Stimulated activated CD8-positive, alpha-beta memory T cell treated with anti-CD3 and anti-CD28 coated beads, Interleukin-7, amount 100 ng/mL, for 24 hours (primary cell): Measurements from ENCODE around the gene SKA1.

Experiments used
- DNase-seq: peaks from one replicate; pipeline ENCODE4 v3.0.0-alpha.2; 2020; ENCODE audit warnings: low read depth

The SKA1 gene, protein sequence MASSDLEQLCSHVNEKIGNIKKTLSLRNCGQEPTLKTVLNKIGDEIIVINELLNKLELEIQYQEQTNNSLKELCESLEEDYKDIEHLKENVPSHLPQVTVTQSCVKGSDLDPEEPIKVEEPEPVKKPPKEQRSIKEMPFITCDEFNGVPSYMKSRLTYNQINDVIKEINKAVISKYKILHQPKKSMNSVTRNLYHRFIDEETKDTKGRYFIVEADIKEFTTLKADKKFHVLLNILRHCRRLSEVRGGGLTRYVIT

GRCh38 chr18:50374753-50375391 is at the start of gene SKA1:
Gene SKA1, plus strand, starts transcription at chr18:50375046. Its CDS starts 785 bp downstream, at chr18:50375831.
- DNase-seq, result peak; percentile 88

GRCh38 chr18:50327983-50328382 is 46.9 kb upstream of the SKA1 start:
- no peak for DNase-seq

DNA sequence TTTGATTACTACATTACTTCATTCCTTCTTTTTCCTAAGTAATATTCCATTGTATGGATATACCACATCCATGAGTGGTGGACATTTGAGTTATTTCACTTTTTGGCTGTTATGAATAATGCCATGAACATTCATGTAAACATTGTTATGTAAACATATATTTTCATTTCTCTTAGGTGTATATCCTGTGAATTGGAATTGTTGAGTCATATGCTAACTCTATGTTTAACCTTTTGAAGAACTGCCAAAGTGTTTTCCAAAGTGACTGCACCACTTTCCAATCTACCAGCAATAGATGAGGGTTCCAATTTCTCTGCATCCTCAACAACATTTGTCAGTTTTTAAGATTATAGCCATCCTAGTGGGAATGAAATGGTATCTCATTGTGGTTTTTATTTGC is 44.7 kb upstream of the SKA1 start:
- DNase-seq, result no peak

- DNase-seq, result no peak
Measured at GRCh38 chr18:50331691-50332090, 43.2 kb upstream of the SKA1 start.

DNA sequence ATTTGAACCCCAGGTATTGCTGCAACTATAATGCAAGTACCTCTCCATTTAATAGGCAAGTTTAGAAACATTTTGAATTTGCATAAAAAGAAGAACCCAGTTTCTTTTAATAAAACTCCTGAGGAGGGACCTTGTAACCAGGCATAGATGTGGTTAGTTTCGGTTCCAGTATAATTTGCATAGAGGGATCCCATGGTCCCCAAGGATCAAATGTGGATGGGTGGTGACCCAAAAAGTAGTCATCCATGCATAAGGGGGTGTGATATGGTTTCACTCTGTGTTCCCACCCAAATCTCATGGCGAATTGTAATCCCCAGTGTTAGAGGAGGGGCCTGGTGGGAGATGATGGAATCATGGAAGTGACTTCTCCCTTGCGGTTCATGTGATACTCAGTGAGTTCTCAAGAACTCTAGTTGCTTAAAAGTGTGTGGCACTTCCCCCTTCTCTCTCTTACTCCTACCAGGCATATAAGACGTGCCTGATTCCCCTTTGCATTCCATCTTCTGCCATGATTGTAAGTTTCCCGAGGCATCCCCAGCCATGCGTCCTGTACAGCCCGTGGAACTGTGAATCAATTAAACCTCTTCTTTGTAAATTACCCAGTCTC is 40.2 kb upstream of the SKA1 start:
- no peak for DNase-seq

GRCh38 chr18:50338122-50338521 is 36.7 kb upstream of the SKA1 start:
- no peak for DNase-seq

- no peak for DNase-seq
Measured at GRCh38 chr18:50338715-50339114, 36.1 kb upstream of the SKA1 start.

DNA sequence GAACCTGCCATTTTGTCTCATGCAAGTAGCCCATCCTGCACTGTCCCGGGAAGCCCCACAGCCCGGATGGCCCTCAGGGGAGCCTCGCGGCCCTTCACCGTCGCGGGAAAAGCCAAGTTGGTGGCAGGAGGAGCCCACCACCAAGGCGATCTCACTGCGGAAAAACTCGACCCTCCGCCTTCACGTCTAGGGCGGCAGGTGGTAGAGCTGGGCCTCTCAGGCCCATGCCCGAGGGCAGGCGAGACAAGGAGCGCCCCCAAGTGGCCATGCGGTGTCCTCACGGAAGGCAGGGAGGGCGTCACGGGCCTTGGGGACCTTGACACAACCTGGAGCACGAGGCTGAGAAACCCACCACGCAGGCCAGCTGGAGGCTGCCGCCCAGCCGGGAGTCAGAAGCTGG is 34.8 kb upstream of the SKA1 start:
- no peak for DNase-seq

DNA sequence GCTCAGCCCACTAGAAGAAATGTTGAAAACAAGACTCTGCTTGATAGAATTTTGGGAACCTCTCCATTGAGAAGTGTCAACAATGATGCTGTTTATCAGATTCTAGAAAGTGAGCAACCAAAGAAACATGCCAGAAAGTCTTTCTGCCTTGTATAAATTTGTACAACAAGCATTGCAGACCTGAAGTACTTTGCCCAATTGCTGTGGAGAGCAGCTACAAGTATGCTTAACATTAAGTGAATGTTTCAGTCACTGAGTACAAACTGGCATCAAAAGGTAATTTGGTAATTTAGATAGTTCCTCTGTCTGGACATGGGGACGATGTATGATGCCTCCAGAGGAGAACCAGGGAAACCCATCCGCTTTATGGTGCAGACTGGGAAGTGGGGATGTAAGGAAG is 33.4 kb upstream of the SKA1 start:
- no peak for DNase-seq

- no peak for DNase-seq
Measured at GRCh38 chr18:50350699-50351098, 24.1 kb upstream of the SKA1 start.

GRCh38 chr18:50356036-50356945 is 18.6 kb upstream of the SKA1 start:
- no peak for DNase-seq

- DNase-seq, result no peak
Measured at GRCh38 chr18:50358844-50359243, 16.0 kb upstream of the SKA1 start.

GRCh38 chr18:50359806-50360205 is 15.0 kb upstream of the SKA1 start:
- no peak for DNase-seq

DNA sequence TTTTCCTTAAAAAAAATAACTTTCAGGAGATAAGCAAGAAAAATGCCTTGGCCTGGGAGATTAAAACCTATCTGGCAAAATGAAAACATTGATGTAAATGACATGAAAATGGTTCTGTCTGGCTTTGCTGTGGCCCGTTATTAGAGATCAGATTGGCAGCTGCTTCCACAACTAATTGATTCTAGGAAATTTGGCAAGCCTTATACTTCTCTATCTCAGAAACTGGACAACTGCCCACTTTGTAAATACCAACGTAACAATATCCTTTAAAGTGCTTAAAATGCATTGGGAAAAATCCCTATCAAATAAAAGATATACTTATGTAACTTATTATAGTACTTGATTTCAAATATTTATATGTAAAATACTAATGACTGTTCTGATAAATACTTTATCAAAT is 14.2 kb upstream of the SKA1 start:
- no peak for DNase-seq

GRCh38 chr18:50369672-50370071 is 5.2 kb upstream of the SKA1 start:
- no peak for DNase-seq

DNA sequence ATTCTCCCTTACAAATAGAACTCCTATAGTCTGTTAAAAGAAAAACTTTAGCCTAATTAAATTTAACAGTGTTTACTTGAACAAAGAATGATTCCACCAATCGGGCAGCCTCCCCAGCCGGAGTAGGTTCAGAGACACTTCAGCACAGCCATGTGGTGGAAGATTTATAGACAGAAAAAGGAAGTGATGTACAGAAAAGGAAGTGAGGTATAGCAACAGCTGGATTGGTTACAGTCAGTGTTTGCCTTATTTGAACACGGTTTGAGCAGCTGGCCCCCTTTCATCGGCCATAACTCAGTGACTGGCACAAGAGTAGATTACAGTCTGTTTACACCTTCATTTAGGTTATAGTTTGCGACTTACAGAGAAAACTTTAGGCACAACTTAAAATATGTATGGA is 2.1 kb upstream of the SKA1 start:
- DNase-seq, result no peak

GRCh38 chr18:50373561-50374219 is 1.2 kb upstream of the SKA1 start:
- DNase-seq, result no peak

DNA sequence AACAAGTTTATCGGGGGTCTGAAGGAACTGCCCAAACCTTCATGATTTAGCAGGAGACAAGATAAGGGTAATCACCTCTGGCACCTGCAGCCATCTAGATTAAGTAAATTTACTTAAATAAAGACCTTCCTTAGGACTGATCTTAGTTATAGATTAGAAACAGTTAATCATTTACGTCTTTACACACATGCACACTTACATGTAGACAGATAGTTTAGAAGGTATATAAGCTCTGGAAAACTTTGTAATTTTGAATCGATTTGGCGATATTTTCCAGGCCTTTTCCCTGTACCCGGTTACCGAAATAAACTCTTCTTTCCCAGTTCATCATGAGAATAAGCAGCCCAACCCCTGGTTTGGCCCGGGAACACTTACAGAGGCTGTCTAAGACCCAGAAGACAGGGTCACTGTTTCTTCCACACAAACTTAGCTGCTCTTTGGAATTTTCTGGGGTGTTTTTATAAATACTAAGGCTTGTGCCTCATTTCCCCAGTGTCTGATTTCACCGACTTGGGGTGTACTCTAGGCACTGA is 560 bp upstream of the SKA1 start:
- DNase-seq, result no peak

DNA sequence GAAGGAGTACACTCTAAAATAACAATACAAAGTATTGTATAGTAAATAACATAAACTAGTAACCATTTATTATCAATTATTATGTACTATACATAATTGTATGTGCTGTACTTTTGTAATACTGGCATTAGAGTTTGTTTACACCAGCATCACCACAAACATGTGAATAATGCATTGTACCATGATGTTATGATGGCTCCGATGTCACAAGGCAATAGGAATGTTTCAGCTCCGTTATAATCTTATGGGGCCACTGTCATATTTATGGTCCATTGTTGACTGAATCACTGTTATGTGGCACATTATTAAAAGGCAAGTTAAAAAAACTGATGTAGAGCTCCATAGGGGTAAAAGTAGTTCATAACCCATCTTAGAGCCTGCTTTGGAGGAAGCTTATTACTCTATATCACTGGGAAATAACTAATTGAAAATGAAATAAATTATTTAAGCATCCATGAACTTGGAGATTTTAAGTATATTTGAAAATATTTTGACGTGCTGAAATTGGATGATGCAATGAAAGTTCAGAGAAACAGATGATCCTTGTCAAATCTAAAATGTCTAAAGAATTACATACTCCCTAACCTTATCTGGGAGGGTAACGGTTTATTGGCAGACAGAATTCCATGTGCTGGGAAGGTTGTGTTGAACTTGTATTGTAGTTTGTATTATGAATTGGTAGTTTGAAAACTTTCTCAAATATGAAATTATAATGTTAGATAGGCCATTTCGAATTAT is 2.4 kb downstream of the SKA1 start:
- DNase-seq, result no peak

GRCh38 chr18:50388988-50389387 is 14.1 kb downstream of the SKA1 start:
- DNase-seq, result no peak

GRCh38 chr18:50393802-50394201 is 19.0 kb downstream of the SKA1 start:
- DNase-seq, result no peak
